Measurements from ENCODE around the gene CHRNA3.

CHRNA3 gene

GRCh38 chr15:78620527-78621421 lies at the start of gene CHRNA3:
CHRNA3 (minus strand) TSS chr15:78620996; CDS start chr15:78620794, 202 bp downstream.
- H3K4me3 Mint-ChIP-seq, result no peak within 1 kb of the TSS
- no peaks in the 10 kb centered on the region for H3K36me3 Mint-ChIP-seq (ENCODE audit: low read depth)
- peaks cover 2% of the 10 kb centered on the region for H3K4me1 Mint-ChIP-seq (ENCODE audit: low read depth)
- H3K27ac Mint-ChIP-seq, result no peak within 1 kb of the TSS
- no peaks in the 10 kb centered on the region for H3K9me3 Mint-ChIP-seq
- H3K27me3 Mint-ChIP-seq (ENCODE audit: low read depth), result peaks cover 45% of the 10 kb centered on the region

GRCh38 chr15:78668987-78669386 lies 48.2 kb upstream of the CHRNA3 start:
- Mint-ChIP-seq H3K27ac (no peak overlapping the region), H3K4me1 (ENCODE audit: low read depth) (no peaks in the 10 kb centered on the region), H3K4me3 (no peak overlapping the region), H3K9me3 (no peaks in the 10 kb centered on the region), H3K36me3 (ENCODE audit: low read depth) (no peaks in the 10 kb centered on the region), H3K27me3 (ENCODE audit: low read depth) (peaks cover 7% of the 10 kb centered on the region)

GRCh38 chr15:78667578-78668236 lies 46.9 kb upstream of the CHRNA3 start:
- H3K4me1 Mint-ChIP-seq (ENCODE audit: low read depth), result no peaks in the 10 kb centered on the region
- H3K4me3 Mint-ChIP-seq, result no peak overlapping the region
- H3K27ac Mint-ChIP-seq, result no peak overlapping the region
- no peaks in the 10 kb centered on the region for H3K9me3 Mint-ChIP-seq
- H3K36me3 Mint-ChIP-seq (ENCODE audit: low read depth), result no peaks in the 10 kb centered on the region
- peaks cover 7% of the 10 kb centered on the region for H3K27me3 Mint-ChIP-seq (ENCODE audit: low read depth)

GRCh38 chr15:78666010-78666409 lies 45.2 kb upstream of the CHRNA3 start:
- no peaks in the 10 kb centered on the region for H3K9me3 Mint-ChIP-seq
- no peaks in the 10 kb centered on the region for H3K4me1 Mint-ChIP-seq (ENCODE audit: low read depth)
- no peak overlapping the region for H3K4me3 Mint-ChIP-seq
- no peaks in the 10 kb centered on the region for H3K36me3 Mint-ChIP-seq (ENCODE audit: low read depth)
- peaks cover 7% of the 10 kb centered on the region for H3K27me3 Mint-ChIP-seq (ENCODE audit: low read depth)
- no peak overlapping the region for H3K27ac Mint-ChIP-seq

- H3K27ac Mint-ChIP-seq, result no peak overlapping the region
- no peaks in the 10 kb centered on the region for H3K36me3 Mint-ChIP-seq (ENCODE audit: low read depth)
- peaks cover 7% of the 10 kb centered on the region for H3K27me3 Mint-ChIP-seq (ENCODE audit: low read depth)
- H3K4me3 Mint-ChIP-seq, result no peak overlapping the region
- H3K4me1 Mint-ChIP-seq (ENCODE audit: low read depth), result no peaks in the 10 kb centered on the region
- no peaks in the 10 kb centered on the region for H3K9me3 Mint-ChIP-seq
These were observed 42.9 kb upstream of the CHRNA3 start for GRCh38 chr15:78663703-78664102.

- no peak overlapping the region for H3K4me3 Mint-ChIP-seq
- H3K27ac Mint-ChIP-seq, result no peak overlapping the region
- no peaks in the 10 kb centered on the region for H3K27me3 Mint-ChIP-seq (ENCODE audit: low read depth)
- no peaks in the 10 kb centered on the region for H3K4me1 Mint-ChIP-seq (ENCODE audit: low read depth)
- no peaks in the 10 kb centered on the region for H3K36me3 Mint-ChIP-seq (ENCODE audit: low read depth)
- no peaks in the 10 kb centered on the region for H3K9me3 Mint-ChIP-seq
These were observed 41.2 kb upstream of the CHRNA3 start for GRCh38 chr15:78662028-78662427.

- H3K4me3 Mint-ChIP-seq, result no peak overlapping the region
- H3K4me1 Mint-ChIP-seq (ENCODE audit: low read depth), result no peaks in the 10 kb centered on the region
- no peaks in the 10 kb centered on the region for H3K9me3 Mint-ChIP-seq
- no peaks in the 10 kb centered on the region for H3K36me3 Mint-ChIP-seq (ENCODE audit: low read depth)
- H3K27ac Mint-ChIP-seq, result no peak overlapping the region
- H3K27me3 Mint-ChIP-seq (ENCODE audit: low read depth), result no peaks in the 10 kb centered on the region
These were observed 40.2 kb upstream of the CHRNA3 start for GRCh38 chr15:78661001-78661400.

GRCh38 chr15:78660584-78660983 lies 39.8 kb upstream of the CHRNA3 start:
- Mint-ChIP-seq H3K36me3 (ENCODE audit: low read depth) (no peaks in the 10 kb centered on the region), H3K27me3 (ENCODE audit: low read depth) (no peaks in the 10 kb centered on the region), H3K9me3 (no peaks in the 10 kb centered on the region), H3K27ac (no peak overlapping the region), H3K4me3 (no peak overlapping the region), H3K4me1 (ENCODE audit: low read depth) (no peaks in the 10 kb centered on the region)

- H3K27ac Mint-ChIP-seq, result no peak overlapping the region
- no peaks in the 10 kb centered on the region for H3K36me3 Mint-ChIP-seq (ENCODE audit: low read depth)
- no peak overlapping the region for H3K4me3 Mint-ChIP-seq
- H3K27me3 Mint-ChIP-seq (ENCODE audit: low read depth), result peaks cover 2% of the 10 kb centered on the region
- no peaks in the 10 kb centered on the region for H3K9me3 Mint-ChIP-seq
- no peaks in the 10 kb centered on the region for H3K4me1 Mint-ChIP-seq (ENCODE audit: low read depth)
These were observed 38.0 kb upstream of the CHRNA3 start for GRCh38 chr15:78658823-78659222.

- H3K27ac Mint-ChIP-seq, result no peak overlapping the region
- no peaks in the 10 kb centered on the region for H3K4me1 Mint-ChIP-seq (ENCODE audit: low read depth)
- no peak overlapping the region for H3K4me3 Mint-ChIP-seq
- no peaks in the 10 kb centered on the region for H3K36me3 Mint-ChIP-seq (ENCODE audit: low read depth)
- no peaks in the 10 kb centered on the region for H3K9me3 Mint-ChIP-seq
- peaks cover 8% of the 10 kb centered on the region for H3K27me3 Mint-ChIP-seq (ENCODE audit: low read depth)
These were observed 33.5 kb upstream of the CHRNA3 start for GRCh38 chr15:78654272-78654671.

GRCh38 chr15:78651930-78652615 lies 31.3 kb upstream of the CHRNA3 start:
- H3K36me3 Mint-ChIP-seq (ENCODE audit: low read depth), result no peaks in the 10 kb centered on the region
- H3K4me3 Mint-ChIP-seq, result no peak overlapping the region
- no peak overlapping the region for H3K27ac Mint-ChIP-seq
- H3K4me1 Mint-ChIP-seq (ENCODE audit: low read depth), result no peaks in the 10 kb centered on the region
- H3K27me3 Mint-ChIP-seq (ENCODE audit: low read depth), result peaks cover 8% of the 10 kb centered on the region
- no peaks in the 10 kb centered on the region for H3K9me3 Mint-ChIP-seq

GRCh38 chr15:78651007-78651406 lies 30.2 kb upstream of the CHRNA3 start:
- Mint-ChIP-seq H3K9me3 (no peaks in the 10 kb centered on the region), H3K4me3 (no peak overlapping the region), H3K27me3 (ENCODE audit: low read depth) (peaks cover 8% of the 10 kb centered on the region), H3K36me3 (ENCODE audit: low read depth) (no peaks in the 10 kb centered on the region), H3K4me1 (ENCODE audit: low read depth) (no peaks in the 10 kb centered on the region), H3K27ac (no peak overlapping the region)

- no peaks in the 10 kb centered on the region for H3K36me3 Mint-ChIP-seq (ENCODE audit: low read depth)
- H3K27ac Mint-ChIP-seq, result no peak overlapping the region
- H3K4me3 Mint-ChIP-seq, result no peak overlapping the region
These were observed 29.2 kb upstream of the CHRNA3 start for GRCh38 chr15:78650022-78650421.

GRCh38 chr15:78645009-78645408 lies 24.2 kb upstream of the CHRNA3 start:
- Mint-ChIP-seq H3K36me3 (ENCODE audit: low read depth) (no peaks in the 10 kb centered on the region), H3K27ac (no peak overlapping the region), H3K4me1 (ENCODE audit: low read depth) (peaks cover 3% of the 10 kb centered on the region), H3K9me3 (no peaks in the 10 kb centered on the region), H3K4me3 (no peak overlapping the region), H3K27me3 (ENCODE audit: low read depth) (peaks cover 11% of the 10 kb centered on the region)

More at GRCh38 chr15:78650022-78650421, 29.2 kb upstream of the CHRNA3 start:
- no peaks in the 10 kb centered on the region for H3K9me3 Mint-ChIP-seq
- H3K27me3 Mint-ChIP-seq (ENCODE audit: low read depth), result peaks cover 8% of the 10 kb centered on the region
- H3K4me1 Mint-ChIP-seq (ENCODE audit: low read depth), result no peaks in the 10 kb centered on the region
